ENCODE results near the gene RWDD1.

The RWDD1 gene

DNA sequence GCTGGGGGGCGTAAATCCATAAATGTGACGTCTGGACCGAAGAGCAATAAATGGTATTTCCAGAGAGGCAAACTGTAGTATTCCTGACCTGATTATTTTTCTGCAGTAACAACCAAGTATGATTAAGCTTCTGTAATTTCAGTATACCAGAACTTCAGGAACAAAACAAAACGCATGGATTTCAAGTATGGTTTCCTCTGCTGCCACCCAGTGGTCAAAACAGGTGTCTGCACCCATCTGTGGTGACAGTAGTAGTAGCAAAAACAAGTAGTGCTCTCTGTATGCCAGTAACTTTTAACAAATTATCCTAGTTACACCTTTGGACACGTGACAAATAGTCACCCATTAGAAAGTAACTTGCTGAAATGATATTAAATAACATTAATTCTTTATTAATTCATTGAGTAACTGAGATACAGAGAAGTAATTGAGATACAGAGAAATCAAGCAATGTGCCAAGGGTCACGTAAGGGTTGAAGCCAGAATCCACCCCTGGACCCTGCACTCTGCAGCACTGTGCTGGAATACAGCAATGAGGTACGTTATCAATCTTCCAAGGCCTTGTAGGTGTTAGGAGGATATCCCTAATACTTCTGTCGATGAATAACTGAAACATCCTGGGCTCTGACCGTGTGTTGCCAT, 9.8 kb upstream of the RWDD1 start:
- no peak overlapping the region for H3K27ac ChIP-seq (ENCODE audit: low read depth, low read length)
- H3K4me1 ChIP-seq (ENCODE audit: control insufficient read depth, insufficient read depth, low read length) = 0 out of 2 replicates have a peak, but pooled peaks cover 2% of the 10 kb centered on the region
- H3K9me3 ChIP-seq (ENCODE audit: control insufficient read depth, insufficient read depth, low read depth, low read length) = no peaks in the 10 kb centered on the region
- H3K27me3 ChIP-seq (ENCODE audit: control insufficient read depth, insufficient read depth, low read length) = no peaks in the 10 kb centered on the region
- 0 out of 2 replicates have a peak overlapping the region, but pooled peaks have one; percentile 31 for H3K4me3 ChIP-seq (ENCODE audit: low read depth, low read length)
- no peaks in the 10 kb centered on the region for H3K36me3 ChIP-seq (ENCODE audit: control insufficient read depth, insufficient read depth, low read length)
- no peak overlapping the region for H3K9ac ChIP-seq (ENCODE audit: low read length)

DNA sequence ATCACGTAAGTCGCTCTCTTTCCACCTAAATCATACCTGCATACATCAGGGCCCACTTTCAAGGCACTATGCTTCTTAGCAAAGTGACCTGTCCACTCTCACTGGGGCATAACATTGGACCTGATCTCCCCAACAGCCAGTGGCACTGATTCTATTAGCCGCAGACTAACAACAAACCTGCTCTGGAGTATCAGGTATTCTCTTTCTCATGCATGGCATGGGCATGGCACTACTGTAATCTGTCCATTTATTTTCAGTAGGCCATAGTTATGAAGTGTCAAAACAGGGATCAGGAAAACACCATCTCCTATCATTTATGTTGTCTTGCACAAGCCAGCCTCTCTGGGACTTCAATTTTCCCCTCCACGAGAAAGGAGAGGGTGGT, 9.3 kb upstream of the RWDD1 start:
- Histone ChIP-seq H3K27me3 (ENCODE audit: control insufficient read depth, insufficient read depth, low read length) (no peaks in the 10 kb centered on the region), H3K4me3 (ENCODE audit: low read depth, low read length) (no peak overlapping the region), H3K27ac (ENCODE audit: low read depth, low read length) (no peak overlapping the region), H3K36me3 (ENCODE audit: control insufficient read depth, insufficient read depth, low read length) (no peaks in the 10 kb centered on the region), H3K9ac (ENCODE audit: low read length) (no peak overlapping the region), H3K4me1 (ENCODE audit: control insufficient read depth, insufficient read depth, low read length) (0 out of 2 replicates have a peak, but pooled peaks cover 2% of the 10 kb centered on the region), H3K9me3 (ENCODE audit: control insufficient read depth, insufficient read depth, low read depth, low read length) (no peaks in the 10 kb centered on the region)

DNA sequence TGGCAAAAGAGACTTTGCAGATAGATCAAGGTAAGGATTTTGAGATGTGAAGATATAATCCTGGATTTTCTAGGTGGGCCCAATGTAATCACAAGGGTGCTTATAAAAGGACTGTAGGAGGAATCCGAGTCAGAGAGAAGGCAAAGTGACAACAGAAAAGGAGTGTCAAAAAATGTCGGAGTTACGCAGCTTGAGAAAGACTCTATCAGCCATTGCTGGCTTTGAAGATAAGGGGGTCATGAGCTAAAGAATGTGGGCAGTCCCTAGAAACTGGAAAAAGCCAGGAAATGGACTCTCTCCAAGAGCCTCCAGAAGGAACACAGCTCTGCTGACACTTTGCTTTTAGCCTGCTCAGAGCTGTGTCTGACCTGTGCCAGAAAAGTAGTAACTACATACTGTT, 8.7 kb upstream of the RWDD1 start:
- no peak overlapping the region for H3K4me3 ChIP-seq (ENCODE audit: low read depth, low read length)
- no peak overlapping the region for H3K27ac ChIP-seq (ENCODE audit: low read depth, low read length)
- no peaks in the 10 kb centered on the region for H3K27me3 ChIP-seq (ENCODE audit: control insufficient read depth, insufficient read depth, low read length)
- H3K4me1 ChIP-seq (ENCODE audit: control insufficient read depth, insufficient read depth, low read length) = 0 out of 2 replicates have a peak, but pooled peaks cover 2% of the 10 kb centered on the region
- no peaks in the 10 kb centered on the region for H3K9me3 ChIP-seq (ENCODE audit: control insufficient read depth, insufficient read depth, low read depth, low read length)
- no peak overlapping the region for H3K9ac ChIP-seq (ENCODE audit: low read length)
- H3K36me3 ChIP-seq (ENCODE audit: control insufficient read depth, insufficient read depth, low read length) = no peaks in the 10 kb centered on the region

DNA sequence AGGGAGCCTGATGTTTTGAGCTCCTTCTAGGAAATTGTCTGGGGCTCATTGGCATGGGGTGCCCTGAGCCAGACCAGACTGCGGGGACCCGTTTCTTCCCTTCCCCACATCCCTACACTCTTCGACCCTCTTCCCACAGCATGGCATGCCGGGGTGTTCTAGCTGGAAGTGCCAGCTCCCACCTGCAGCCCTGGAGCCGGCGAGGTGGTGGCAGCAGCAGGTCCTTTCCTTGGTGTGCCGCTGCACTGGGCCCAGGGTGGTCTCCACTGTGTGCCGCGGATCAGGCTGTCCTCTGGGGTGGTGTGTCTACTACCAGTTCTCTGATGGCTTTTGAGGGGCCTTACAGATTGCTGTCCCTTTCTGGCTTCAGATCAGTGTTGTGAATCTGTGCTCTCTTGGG, 7.5 kb upstream of the RWDD1 start:
- H3K27me3 ChIP-seq (ENCODE audit: control insufficient read depth, insufficient read depth, low read length) = no peaks in the 10 kb centered on the region
- H3K9ac ChIP-seq (ENCODE audit: low read length) = no peak overlapping the region
- H3K9me3 ChIP-seq (ENCODE audit: control insufficient read depth, insufficient read depth, low read depth, low read length) = no peaks in the 10 kb centered on the region
- H3K36me3 ChIP-seq (ENCODE audit: control insufficient read depth, insufficient read depth, low read length) = no peaks in the 10 kb centered on the region
- H3K27ac ChIP-seq (ENCODE audit: low read depth, low read length) = no peak overlapping the region
- H3K4me3 ChIP-seq (ENCODE audit: low read depth, low read length) = no peak overlapping the region
- H3K4me1 ChIP-seq (ENCODE audit: control insufficient read depth, insufficient read depth, low read length) = 0 out of 2 replicates have a peak, but pooled peaks cover 2% of the 10 kb centered on the region

DNA sequence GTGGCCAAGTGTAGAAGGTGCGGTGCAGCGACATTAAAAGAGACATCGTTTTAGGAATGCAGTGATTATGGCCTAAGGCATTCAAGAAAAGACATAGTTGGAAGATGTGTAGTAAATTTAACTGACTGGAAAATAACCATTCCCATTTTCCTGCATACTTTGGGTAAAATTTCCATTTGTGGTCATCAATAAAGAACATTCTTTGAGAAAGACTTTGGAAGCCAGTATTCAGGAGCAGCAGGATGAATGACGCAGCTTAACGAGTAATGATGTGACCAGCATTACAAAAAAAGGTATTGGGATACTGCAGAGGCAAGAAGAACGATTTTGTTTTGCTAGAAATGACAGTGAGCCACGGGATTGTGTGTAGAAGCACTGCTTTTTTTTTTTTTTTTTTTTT, 7.0 kb upstream of the RWDD1 start:
- H3K27me3 ChIP-seq (ENCODE audit: control insufficient read depth, insufficient read depth, low read length) = no peaks in the 10 kb centered on the region
- H3K4me1 ChIP-seq (ENCODE audit: control insufficient read depth, insufficient read depth, low read length) = 0 out of 2 replicates have a peak, but pooled peaks cover 2% of the 10 kb centered on the region
- H3K4me3 ChIP-seq (ENCODE audit: low read depth, low read length) = no peak overlapping the region
- H3K9ac ChIP-seq (ENCODE audit: low read length) = no peak overlapping the region
- no peak overlapping the region for H3K27ac ChIP-seq (ENCODE audit: low read depth, low read length)
- no peaks in the 10 kb centered on the region for H3K36me3 ChIP-seq (ENCODE audit: control insufficient read depth, insufficient read depth, low read length)
- H3K9me3 ChIP-seq (ENCODE audit: control insufficient read depth, insufficient read depth, low read depth, low read length) = no peaks in the 10 kb centered on the region

DNA sequence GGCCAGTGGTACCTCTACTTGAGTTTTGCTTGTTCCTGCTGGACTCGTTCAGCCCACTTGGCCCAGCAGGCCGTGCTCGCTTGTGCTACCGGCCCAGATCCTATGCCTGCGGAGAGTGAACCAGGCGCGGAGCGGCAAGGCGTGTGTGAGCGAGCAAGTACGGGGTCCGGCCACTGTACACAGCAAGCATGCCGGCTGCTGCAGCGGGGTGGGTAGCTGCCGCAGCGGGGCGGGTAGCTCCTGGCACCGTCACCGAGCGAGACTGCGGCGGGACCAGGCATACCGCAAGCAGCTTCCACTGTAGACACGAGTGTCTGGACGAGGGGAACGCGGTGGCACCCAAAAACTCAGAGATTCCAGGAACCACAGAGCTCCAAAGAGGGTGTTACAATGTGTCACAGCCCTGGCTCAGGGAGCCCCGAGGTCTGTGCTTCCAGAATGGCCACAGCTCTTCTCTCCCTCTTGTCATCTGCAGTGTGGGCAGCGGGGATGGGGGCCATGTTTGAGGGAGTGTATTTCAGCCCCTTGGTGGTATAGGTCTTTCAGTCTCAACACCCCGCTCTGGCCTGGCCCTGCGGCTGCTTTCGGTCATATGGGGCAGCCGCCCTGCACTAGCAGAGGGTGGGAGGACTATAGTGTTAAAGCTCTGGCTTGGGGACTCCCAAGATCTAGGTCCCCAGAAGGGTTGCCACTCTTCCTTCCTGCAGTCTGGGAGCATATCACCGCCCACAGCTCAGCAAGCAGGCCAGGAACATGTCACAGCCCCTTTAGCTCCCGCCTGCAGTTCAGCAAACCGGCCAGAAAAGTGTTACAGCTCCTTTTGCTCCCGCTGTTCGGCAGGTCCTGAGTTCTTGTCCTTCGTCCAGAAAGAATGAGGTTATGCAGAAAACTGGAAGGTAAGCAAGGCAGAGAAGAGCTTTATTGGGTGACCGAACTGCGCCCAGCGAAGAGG, 6.1 kb upstream of the RWDD1 start:
- no peak overlapping the region for H3K27ac ChIP-seq (ENCODE audit: low read depth, low read length)
- H3K27me3 ChIP-seq (ENCODE audit: control insufficient read depth, insufficient read depth, low read length) = no peaks in the 10 kb centered on the region
- H3K9ac ChIP-seq (ENCODE audit: low read length) = no peak overlapping the region
- H3K36me3 ChIP-seq (ENCODE audit: control insufficient read depth, insufficient read depth, low read length) = no peaks in the 10 kb centered on the region
- 0 out of 2 replicates have a peak, but pooled peaks cover 2% of the 10 kb centered on the region for H3K4me1 ChIP-seq (ENCODE audit: control insufficient read depth, insufficient read depth, low read length)
- no peaks in the 10 kb centered on the region for H3K9me3 ChIP-seq (ENCODE audit: control insufficient read depth, insufficient read depth, low read depth, low read length)
- no peak overlapping the region for H3K4me3 ChIP-seq (ENCODE audit: low read depth, low read length)

DNA sequence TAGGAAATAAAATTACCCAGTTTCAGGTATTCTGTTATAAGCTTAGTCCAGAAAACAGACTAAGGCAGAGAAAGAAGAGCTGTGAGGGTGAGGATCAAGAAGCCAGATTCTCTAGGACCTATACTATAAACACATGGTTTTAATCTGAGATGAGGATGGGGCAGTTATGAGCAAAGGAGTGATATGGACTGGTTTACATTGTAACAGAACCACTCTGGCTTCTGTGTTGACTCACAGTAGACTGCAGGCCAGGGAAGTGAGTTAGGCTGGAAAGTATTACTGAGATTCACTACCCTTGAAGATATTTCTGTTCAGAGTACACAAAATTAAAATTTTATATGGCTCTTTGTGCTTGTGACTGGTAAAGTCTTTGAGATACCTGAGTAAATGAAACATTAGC, 3.2 kb upstream of the RWDD1 start:
- Histone ChIP-seq H3K27me3 (ENCODE audit: control insufficient read depth, insufficient read depth, low read length) (no peaks in the 10 kb centered on the region), H3K9me3 (ENCODE audit: control insufficient read depth, insufficient read depth, low read depth, low read length) (no peaks in the 10 kb centered on the region), H3K4me3 (ENCODE audit: low read depth, low read length) (no peak overlapping the region), H3K27ac (ENCODE audit: low read depth, low read length) (no peak overlapping the region), H3K36me3 (ENCODE audit: control insufficient read depth, insufficient read depth, low read length) (no peaks in the 10 kb centered on the region), H3K4me1 (ENCODE audit: control insufficient read depth, insufficient read depth, low read length) (0 out of 2 replicates have a peak, but pooled peaks cover 3% of the 10 kb centered on the region), H3K9ac (ENCODE audit: low read length) (no peak overlapping the region)

DNA sequence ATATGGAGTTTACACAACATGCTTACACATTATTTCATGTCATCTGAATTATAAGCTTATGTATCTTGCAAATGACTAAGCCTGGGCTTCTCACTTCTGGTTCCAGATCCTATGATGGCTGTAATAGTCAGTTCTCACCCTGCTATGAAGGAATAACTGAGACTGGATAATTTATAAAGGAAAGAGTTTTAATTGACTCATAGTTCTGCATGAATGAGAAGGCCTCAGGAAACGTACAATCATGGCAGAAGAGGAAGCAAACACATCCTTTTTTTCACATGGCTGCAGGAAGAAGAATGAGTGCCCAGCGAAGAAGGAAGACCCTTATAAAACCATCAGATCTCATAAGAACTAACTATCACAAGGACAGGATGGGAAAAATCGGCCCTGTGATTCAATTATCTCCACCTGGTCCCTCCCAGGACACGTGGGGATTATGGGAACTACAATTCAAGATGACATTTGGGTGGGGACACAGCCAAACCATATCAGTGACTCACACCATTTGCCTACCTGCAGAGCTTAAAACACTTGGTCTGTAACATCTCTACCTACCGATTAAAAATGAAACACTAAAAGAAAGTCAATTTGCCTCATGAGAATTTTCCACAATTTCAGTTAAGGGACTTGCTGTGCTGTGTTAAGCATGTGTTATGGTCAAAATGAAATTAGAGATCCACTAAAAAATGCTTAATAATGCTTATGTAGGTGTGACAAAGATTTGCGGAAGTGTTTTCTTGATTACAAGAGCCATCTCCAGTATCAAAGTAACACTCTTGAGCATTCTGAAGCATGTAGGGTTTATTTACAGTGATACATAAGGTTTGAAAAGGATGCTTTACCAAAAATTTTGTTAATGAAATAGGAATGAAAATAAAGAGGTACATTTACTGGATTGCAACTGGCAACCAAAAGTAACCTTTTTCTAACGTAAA, 2.2 kb upstream of the RWDD1 start:
- Histone ChIP-seq H3K4me1 (ENCODE audit: control insufficient read depth, insufficient read depth, low read length) (0 out of 2 replicates have a peak, but pooled peaks cover 3% of the 10 kb centered on the region), H3K9me3 (ENCODE audit: control insufficient read depth, insufficient read depth, low read depth, low read length) (no peaks in the 10 kb centered on the region), H3K4me3 (ENCODE audit: low read depth, low read length) (no peak overlapping the region), H3K36me3 (ENCODE audit: control insufficient read depth, insufficient read depth, low read length) (no peaks in the 10 kb centered on the region; the same call in 1 of the 2 replicates), H3K27me3 (ENCODE audit: control insufficient read depth, insufficient read depth, low read length) (no peaks in the 10 kb centered on the region), H3K9ac (ENCODE audit: low read length) (no peak overlapping the region), H3K27ac (ENCODE audit: low read depth, low read length) (no peak overlapping the region)

DNA sequence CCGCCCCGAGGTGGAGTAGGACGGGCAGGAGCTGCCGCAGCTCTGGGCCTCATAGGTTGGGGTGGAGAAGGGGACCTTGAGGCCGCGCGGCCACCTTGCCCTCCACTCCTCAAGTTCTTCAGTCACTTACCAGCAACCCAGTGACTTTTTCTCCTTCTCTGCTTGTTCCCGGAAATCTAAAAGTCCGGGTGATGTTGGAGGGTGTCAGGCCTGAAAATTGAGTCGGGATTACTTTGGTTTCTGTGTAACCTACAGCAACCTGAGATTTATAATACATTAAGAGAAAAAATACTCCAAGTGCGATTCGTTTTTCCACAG, 338 bp downstream of the RWDD1 start:
- H3K27me3 ChIP-seq (ENCODE audit: control insufficient read depth, insufficient read depth, low read length) = no peaks in the 10 kb centered on the region
- no peaks in the 10 kb centered on the region for H3K9me3 ChIP-seq (ENCODE audit: control insufficient read depth, insufficient read depth, low read depth, low read length)
- H3K4me1 ChIP-seq (ENCODE audit: control insufficient read depth, insufficient read depth, low read length) = 0 out of 2 replicates have a peak, but pooled peaks cover 3% of the 10 kb centered on the region
- peak overlapping the region; percentile 81 for H3K4me3 ChIP-seq (ENCODE audit: low read depth, low read length)
- peak overlapping the region; percentile 86 for H3K9ac ChIP-seq (ENCODE audit: low read length)
- peaks cover 5% of the 10 kb centered on the region for H3K36me3 ChIP-seq (ENCODE audit: control insufficient read depth, insufficient read depth, low read length)
- H3K27ac ChIP-seq (ENCODE audit: low read depth, low read length) = peak overlapping the region; percentile 16; the same call in 1 of the 2 replicates

DNA sequence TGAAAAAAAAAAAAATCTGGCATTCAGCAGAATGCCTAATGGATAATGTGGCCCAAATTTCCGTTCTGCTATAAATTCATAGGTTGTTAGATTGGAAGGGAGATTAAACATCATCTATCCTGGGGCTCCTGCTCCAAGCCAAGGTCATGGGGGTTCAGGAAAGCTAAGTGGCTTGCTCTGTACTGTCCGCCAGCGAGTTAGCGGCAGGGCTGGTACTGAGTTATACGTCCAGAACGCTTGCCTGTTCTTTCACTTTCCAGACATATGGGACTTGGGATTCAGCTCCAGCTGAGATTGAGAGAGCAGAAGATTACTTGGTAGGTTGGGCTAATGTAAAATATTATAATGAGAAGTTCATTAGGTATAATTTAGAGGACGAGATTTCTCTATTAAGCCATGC, 858 bp downstream of the RWDD1 start:
- H3K4me3 ChIP-seq (ENCODE audit: low read depth, low read length) = peak overlapping the region; percentile 81
- no peaks in the 10 kb centered on the region for H3K9me3 ChIP-seq (ENCODE audit: control insufficient read depth, insufficient read depth, low read depth, low read length)
- H3K4me1 ChIP-seq (ENCODE audit: control insufficient read depth, insufficient read depth, low read length) = 0 out of 2 replicates have a peak, but pooled peaks cover 3% of the 10 kb centered on the region
- no peaks in the 10 kb centered on the region for H3K27me3 ChIP-seq (ENCODE audit: control insufficient read depth, insufficient read depth, low read length)
- H3K9ac ChIP-seq (ENCODE audit: low read length) = peak overlapping the region; percentile 86
- peak overlapping the region; percentile 16; the same call in 1 of the 2 replicates for H3K27ac ChIP-seq (ENCODE audit: low read depth, low read length)
- peaks cover 8% of the 10 kb centered on the region for H3K36me3 ChIP-seq (ENCODE audit: control insufficient read depth, insufficient read depth, low read length)
